Type B pancreatic cell (in vitro differentiated cells): ENCODE results near the gene MATCAP1. TPM values are rescaled to one million over a fixed set of nuclear protein-coding genes. Genes with fewer than 3 reads are reported as not detected.

Experiments used
- DNase-seq: peaks from one replicate; pipeline ENCODE4 v3.0.0; 2021; ENCODE audit warnings: mixed read lengths; ENCODE audit not compliant: unreplicated experiment; ENCODE audit errors: extremely low spot score
- H3K27ac Mint-ChIP-seq: 2 replicates; pipeline ENCODE4 v1.8.0; 2021; ENCODE audit warnings: mild to moderate bottlenecking, mixed read lengths
- H3K27me3 Mint-ChIP-seq: 2 replicates; pipeline ENCODE4 v1.8.0; 2021; ENCODE audit warnings: mixed read lengths
- H3K36me3 Mint-ChIP-seq: 2 replicates; pipeline ENCODE4 v1.8.0; 2021; ENCODE audit warnings: mixed read lengths
- H3K4me1 Mint-ChIP-seq: one replicate; pipeline ENCODE4 v1.8.0; 2021; ENCODE audit warnings: mixed read lengths; ENCODE audit not compliant: unreplicated experiment
- H3K4me3 Mint-ChIP-seq: 2 replicates; pipeline ENCODE4 v1.8.0; 2021; ENCODE audit warnings: mild to moderate bottlenecking, mixed read lengths
- H3K9me3 Mint-ChIP-seq: 2 replicates; pipeline ENCODE4 v1.8.0; 2021; ENCODE audit warnings: mixed read lengths
- CTCF ChIP-seq: fragments of 200-600 bp; sonication (generic); conservative IDR thresholded peaks from 2 replicates; pipeline ENCODE4 v1.5.0; 2021; ENCODE audit warnings: antibody characterized with exemption, mild to moderate bottlenecking
- total RNA-seq: library from RNA; stranded (reverse); gene quantifications from 2 replicates; pipeline ENCODE4 v1.2.1, GENCODE V29; 2021; ENCODE audit warnings: low replicate concordance

The MATCAP1 gene
- total RNA-seq, 1 donor from 2014 or later: 77.8 TPM

- Mint-ChIP-seq H3K27ac (no peak within 1 kb of the TSS), H3K9me3 (no peaks in the 10 kb centered on the region), H3K4me1 (peaks cover 3% of the 10 kb centered on the region), H3K27me3 (peaks cover 84% of the 10 kb centered on the region), H3K36me3 (no peaks in the 10 kb centered on the region), H3K4me3 (peak within 1 kb of the TSS; percentile 72)
- no peak for TF ChIP-seq CTCF
- DNase-seq: no peak
These were observed 19.1 kb downstream of the MATCAP1 start, which contains the start of gene HSF4 for GRCh38 chr16:67164599-67165061. Gene HSF4 (plus strand): TSS chr16:67164745. CDS start chr16:67164812, 67 bp downstream.

- peaks cover 3% of the 10 kb centered on the region for H3K4me1 Mint-ChIP-seq
- no peaks in the 10 kb centered on the region for H3K9me3 Mint-ChIP-seq
- no peak overlapping the region for H3K27ac Mint-ChIP-seq
- DNase-seq: no peak
- TF ChIP-seq CTCF: no peak
- peaks cover 83% of the 10 kb centered on the region for H3K27me3 Mint-ChIP-seq
- peak overlapping the region; percentile 72 for H3K4me3 Mint-ChIP-seq
- no peaks in the 10 kb centered on the region for H3K36me3 Mint-ChIP-seq
These were observed 19.7 kb downstream of the MATCAP1 start for GRCh38 chr16:67163999-67164558.

GRCh38 chr16:67163164-67163998 lies 20.4 kb downstream of the MATCAP1 start:
- peaks cover 83% of the 10 kb centered on the region for H3K27me3 Mint-ChIP-seq
- H3K36me3 Mint-ChIP-seq: no peaks in the 10 kb centered on the region
- DNase-seq: no peak
- H3K9me3 Mint-ChIP-seq: no peaks in the 10 kb centered on the region
- no peak for TF ChIP-seq CTCF
- no peak overlapping the region for H3K27ac Mint-ChIP-seq
- H3K4me3 Mint-ChIP-seq: peak overlapping the region; percentile 72
- H3K4me1 Mint-ChIP-seq: peaks cover 3% of the 10 kb centered on the region

- no peak for DNase-seq
- Mint-ChIP-seq H3K27ac (no peak overlapping the region), H3K27me3 (peaks cover 83% of the 10 kb centered on the region), H3K9me3 (no peaks in the 10 kb centered on the region), H3K4me1 (peaks cover 3% of the 10 kb centered on the region), H3K4me3 (peak overlapping the region; percentile 60), H3K36me3 (no peaks in the 10 kb centered on the region)
- peak; percentile 15 for TF ChIP-seq CTCF
These were observed 21.1 kb downstream of the MATCAP1 start for GRCh38 chr16:67162506-67163163.

GRCh38 chr16:67161595-67162058 lies 22.1 kb downstream of the MATCAP1 start:
- Mint-ChIP-seq H3K4me1 (peaks cover 3% of the 10 kb centered on the region), H3K27ac (no peak overlapping the region), H3K4me3 (no peak overlapping the region), H3K36me3 (no peaks in the 10 kb centered on the region), H3K27me3 (peaks cover 83% of the 10 kb centered on the region), H3K9me3 (no peaks in the 10 kb centered on the region)
- no peak for TF ChIP-seq CTCF
- no peak for DNase-seq
